Measurements from ENCODE around the gene PAOX.

PAOX gene

DNA sequence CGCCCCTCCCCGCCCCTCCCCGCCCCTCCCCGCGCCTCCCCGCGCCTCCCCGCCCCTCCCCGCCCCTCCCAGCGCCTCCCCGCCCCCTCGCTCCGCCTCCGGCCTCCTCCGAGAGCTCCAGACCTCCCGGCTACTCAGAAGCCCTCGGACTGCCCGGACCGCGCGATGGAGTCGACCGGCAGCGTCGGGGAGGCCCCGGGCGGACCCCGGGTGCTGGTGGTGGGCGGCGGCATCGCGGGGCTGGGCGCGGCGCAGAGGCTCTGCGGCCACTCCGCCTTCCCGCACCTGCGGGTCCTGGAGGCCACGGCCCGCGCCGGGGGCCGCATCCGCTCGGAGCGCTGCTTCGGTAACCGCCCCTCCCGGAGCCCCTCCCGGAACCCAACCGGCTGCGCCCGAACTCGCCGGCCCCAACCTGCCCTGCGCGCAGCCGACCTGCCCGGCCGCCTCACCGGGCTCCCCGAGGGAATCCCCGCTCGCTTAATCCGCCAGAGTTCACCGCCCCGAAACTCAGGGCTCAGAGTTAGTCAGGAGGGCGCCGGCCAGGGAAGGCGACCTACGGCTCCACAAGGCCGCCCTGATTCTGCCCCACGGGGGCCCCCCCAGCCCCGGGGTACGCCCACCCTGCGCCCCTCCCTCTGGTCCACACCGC, at the start of gene PAOX:
Gene PAOX (plus strand): TSS at position 111 of the 649 bp plus-strand sequence. CDS start 55 bp downstream, at position 166.
- in situ Hi-C loops (cut with HindIII; ENCODE audit: low sequenced_read_pairs), result no loop called here

GRCh38 chr10:133329491-133330202, 49.4 kb upstream of the PAOX start:
- in situ Hi-C loops (cut with HindIII; ENCODE audit: low sequenced_read_pairs), result no loop called here

- in situ Hi-C loops (cut with HindIII; ENCODE audit: low sequenced_read_pairs), result no loop called here
Observed at GRCh38 chr10:133332936-133333699, 45.9 kb upstream of the PAOX start.

DNA sequence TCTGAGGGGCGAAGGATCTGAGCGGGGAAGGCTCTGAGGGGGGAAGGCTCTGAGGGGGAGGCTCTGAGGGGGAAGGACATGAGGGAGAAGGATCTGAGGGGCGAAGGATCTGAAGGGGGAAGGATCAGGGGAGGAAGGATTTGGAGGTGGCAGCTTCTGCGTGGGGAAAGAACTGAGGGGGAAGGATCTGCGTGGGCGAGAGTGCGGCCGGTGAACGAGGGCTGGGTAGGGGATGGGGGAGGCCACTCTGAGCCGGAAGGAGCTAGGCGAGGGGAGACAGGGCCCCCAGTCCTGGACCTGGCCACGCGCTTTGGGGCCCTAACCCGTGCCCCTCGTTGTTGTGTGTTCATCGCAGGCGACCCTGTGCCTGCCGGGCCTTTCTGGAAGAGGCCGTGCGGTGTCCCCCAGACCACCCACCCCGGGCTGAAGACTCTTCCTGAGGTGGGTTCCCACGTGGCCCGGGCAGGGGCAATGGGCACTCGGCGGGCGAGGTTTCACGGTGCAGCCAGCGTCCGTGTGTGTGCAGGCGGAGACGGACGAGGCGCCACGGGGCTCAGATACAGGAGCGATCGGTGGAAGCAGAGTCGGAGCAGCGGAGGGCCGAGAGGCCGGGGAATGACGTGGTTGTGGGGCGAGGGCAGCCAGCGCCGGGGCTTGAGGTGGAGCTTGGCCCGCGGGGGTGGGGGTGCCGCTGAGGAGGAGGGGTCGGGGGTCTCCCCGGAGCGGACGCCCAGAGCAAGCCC, 44.4 kb upstream of the PAOX start:
- in situ Hi-C loops (cut with HindIII; ENCODE audit: low sequenced_read_pairs), result no loop called here

DNA sequence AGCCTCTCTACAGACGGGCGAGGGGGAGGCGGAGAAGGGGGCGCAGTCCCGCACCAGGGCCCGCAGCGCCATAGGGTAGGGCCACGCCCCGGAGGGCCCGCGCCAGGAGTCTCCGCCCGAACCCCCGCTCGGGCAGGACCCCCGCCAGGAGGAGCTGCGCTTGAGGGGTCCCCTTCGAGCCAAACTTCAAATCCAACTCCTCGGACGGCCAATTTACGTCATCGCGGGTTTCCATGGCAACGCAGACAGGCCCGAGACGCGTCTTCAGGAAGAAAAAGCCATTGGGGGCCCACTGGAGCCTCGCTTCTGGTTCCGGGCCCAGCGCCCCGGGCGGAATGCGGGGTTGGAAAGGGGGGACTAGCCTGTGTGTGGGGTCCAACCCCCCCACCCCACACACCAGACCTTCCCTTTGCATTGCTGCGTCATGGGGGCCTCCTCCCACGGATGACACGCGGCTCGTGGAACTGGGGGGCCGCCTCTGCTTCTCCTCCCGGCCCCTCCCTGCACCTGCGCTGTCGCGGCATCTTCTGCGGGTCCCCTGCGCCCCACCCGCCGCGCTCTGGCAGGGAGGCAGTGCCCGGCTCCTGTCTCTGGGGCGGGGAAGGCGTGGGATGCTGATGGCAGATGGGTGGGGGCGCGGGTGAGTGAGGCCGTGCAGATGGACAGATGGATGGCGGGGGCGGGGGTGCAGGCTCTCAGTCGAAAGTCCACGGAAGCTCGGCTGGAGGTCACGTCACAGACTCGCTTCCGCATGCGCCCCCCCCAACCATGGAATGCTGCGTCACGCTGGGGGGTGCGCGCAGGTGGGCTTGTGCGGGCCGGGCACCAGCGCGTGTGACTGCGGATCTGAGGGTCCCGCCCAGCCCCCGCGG, 43.6 kb upstream of the PAOX start:
- in situ Hi-C loops (cut with HindIII; ENCODE audit: low sequenced_read_pairs), result no loop called here

DNA sequence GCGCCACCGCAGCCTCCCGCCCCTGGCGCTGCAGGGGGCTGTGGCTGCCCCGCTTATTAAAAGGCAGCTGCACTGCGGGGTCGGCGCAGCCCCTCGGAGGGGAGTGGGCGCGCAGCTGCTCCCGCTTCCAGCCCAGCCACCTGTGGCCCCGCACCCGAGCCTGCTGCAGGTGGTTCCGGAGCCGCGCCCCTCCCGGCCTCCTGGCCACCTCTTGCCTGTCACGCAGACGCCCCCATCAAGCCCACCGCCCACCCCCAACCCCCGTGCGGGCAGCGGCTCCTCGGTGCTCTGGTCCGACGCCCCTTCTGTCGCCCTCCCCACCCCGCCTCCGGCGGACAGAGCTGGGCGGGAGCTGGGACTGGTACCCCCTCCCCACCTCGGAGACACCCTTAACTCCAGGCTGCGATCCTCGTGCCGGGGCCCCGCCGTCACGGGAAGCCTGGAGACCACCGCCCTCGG, 42.9 kb upstream of the PAOX start:
- in situ Hi-C loops (cut with HindIII; ENCODE audit: low sequenced_read_pairs), result no loop called here

DNA sequence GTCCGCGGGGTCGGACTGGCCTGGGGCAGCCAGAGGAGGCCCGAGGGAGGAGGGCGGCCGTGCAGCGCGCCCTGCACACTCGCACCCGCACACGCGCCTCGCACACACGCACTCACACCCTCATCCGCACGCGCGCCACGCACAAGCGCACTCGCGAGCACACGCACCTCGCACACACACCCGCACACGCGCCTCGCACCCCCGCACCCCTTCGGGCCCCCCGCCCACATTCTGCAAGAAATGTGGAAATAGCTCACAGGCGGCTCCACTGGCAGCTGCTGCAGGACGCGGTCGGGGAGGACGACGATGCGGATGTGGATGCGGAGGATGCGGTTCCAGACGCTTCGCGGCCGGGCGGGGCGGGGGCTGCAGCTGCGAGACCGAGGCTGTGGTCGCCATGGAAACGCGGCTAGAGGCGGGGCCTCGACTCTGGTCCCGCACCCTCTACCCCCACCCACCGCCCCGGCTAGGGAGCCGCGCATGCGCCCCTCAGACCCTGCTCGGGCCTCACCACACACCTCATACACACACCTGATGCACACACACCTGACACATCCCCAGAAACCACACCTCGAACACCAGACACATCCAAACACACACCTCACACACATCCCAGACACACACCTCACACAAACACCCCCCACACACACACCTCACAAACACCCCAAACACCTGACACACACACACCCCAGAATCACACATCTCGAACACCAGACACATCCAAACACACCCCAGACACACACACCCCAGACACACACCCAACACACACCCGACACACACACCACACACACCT, 42.3 kb upstream of the PAOX start, which contains the start of gene CALY:
Gene CALY (minus strand): TSS at position 320 of the 793 bp plus-strand sequence. CDS start 7,907 bp downstream, outside the sequence.
- in situ Hi-C loops (cut with HindIII; ENCODE audit: low sequenced_read_pairs), result no loop called here

GRCh38 chr10:133337370-133337725, 41.7 kb upstream of the PAOX start:
- in situ Hi-C loops (cut with HindIII; ENCODE audit: low sequenced_read_pairs), result no loop called here

DNA sequence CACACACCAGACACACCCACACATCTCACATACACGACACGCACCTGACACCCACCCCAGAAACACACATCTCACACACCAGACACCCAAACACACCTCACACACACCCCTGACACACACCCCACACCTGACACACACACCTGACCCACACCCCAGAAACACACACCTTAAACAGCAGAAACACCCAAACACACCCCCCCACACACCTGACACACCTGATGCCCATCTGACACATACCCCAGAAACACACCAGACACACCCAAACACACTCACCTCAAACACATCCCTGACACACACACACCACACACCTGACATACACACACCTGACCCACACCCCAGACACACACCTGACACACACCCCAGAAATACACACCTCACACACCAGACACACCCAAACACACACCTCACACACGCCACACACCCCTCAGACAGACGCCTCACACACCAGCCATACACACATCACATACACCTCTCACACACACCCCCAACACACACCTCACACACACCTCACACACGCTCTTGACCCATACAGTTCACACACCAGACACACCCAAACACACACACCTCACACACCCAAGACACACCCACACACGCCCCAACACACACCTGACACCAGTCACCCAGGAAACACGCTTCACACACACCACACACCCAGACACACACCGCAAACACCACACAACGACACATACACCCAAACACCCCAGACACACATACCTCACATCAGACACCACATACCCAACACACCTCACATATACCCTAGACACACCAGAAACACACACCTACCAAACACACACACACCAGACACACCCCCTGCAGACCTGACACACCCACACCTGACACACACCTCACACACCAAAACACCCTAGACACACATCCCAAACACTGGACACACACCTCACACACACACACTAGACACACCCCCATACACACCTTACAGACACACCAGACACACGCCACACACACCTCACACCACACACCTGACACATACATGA, 40.7 kb upstream of the PAOX start:
- in situ Hi-C loops (cut with HindIII; ENCODE audit: low sequenced_read_pairs), result no loop called here

- in situ Hi-C loops (cut with HindIII; ENCODE audit: low sequenced_read_pairs), result no loop called here
Observed at GRCh38 chr10:133339708-133340380, 39.2 kb upstream of the PAOX start.

GRCh38 chr10:133341983-133342382, 37.1 kb upstream of the PAOX start:
- in situ Hi-C loops (cut with HindIII; ENCODE audit: low sequenced_read_pairs), result no loop called here

DNA sequence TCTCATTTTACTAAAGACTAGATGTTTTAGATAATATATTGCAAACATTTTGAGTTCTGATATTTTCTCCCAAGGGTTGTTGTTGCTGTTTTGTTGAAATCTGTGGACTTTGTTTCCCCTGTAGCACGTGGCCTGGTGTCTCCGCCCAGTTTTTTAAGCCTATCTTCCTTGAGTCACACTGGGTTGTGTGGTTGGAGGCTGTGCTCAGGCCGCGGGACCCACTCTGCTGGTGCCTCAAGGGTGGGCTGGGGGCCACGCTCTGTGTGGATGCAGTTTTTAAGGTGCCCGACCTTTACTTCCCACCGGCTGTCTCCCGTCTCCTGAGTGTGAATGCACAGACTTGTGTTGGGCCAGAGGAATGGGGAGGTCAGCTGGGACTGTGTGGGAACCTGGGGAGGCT, 36.1 kb upstream of the PAOX start:
- in situ Hi-C loops (cut with HindIII; ENCODE audit: low sequenced_read_pairs), result no loop called here

GRCh38 chr10:133343558-133343957, 35.5 kb upstream of the PAOX start:
- in situ Hi-C loops (cut with HindIII; ENCODE audit: low sequenced_read_pairs), result no loop called here

DNA sequence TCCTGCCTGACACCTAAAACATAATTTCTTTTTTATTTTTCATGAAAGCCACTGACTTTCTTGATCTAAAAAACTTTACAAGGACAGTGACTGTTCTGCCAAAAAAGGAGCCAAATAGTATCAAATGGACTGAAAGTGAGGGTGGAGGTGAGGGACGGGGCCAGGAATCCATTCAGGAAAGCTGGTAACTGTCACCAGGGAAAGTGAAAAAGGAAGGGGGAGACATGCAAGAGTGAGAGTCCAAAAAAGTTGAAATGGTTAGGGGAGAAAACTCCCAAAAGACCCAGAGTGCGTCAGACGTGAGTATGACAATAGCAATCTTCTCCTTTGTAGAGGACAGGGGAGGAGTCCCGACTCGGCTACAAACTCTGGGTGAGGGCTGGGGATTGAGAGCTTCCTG, 34.8 kb upstream of the PAOX start:
- in situ Hi-C loops (cut with HindIII; ENCODE audit: low sequenced_read_pairs), result no loop called here

- in situ Hi-C loops (cut with HindIII; ENCODE audit: low sequenced_read_pairs), result no loop called here
Observed at GRCh38 chr10:133346413-133346812, 32.6 kb upstream of the PAOX start.

DNA sequence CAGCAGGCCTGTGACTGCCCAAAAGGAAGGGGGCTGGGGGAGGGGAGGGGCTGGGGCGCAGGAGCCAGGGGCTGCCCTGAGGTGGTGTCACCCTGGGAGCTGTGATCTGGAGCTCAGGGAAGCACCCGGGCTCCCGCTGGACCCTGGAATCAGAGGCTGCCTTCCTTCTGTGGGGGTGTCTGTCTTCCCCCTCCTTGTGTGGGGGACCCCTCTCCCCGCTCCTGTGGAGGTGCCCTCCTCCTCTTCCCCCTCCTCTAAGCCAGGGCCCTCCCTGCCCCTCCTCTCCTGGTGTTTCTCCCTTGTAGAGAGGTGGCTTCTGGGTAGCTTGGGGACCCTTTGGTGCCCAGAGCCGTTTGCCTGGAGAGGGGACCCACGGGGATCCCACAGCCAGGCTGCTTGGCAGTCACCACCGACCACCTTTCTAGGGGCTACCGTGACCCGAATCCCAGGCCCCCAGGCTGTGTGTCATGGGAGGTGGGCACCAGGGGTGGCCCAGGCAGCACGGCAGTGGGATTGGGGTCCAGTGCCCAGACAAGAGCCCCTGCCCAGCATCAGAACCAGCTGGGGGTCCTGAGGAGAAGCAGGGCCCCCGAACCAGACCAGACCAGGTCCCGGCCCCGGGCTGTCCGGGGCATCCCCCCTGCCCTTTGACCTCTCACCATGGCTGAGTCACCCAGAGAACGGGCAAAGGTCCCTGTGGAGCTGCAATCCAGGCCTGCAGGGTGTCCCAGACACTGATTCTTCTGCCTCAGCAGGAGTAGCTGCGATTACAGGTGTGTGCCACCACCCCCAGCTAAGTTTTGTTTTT, 31.1 kb upstream of the PAOX start:
- in situ Hi-C loops (cut with HindIII; ENCODE audit: low sequenced_read_pairs), result no loop called here

- in situ Hi-C loops (cut with HindIII; ENCODE audit: low sequenced_read_pairs), result no loop called here
Observed at GRCh38 chr10:133349160-133349568, 29.9 kb upstream of the PAOX start.

All from DLD1 (cell line).